HepG2 (cell line): Measurements from ENCODE around the gene CBLN3. TPM values are rescaled to one million over a fixed set of nuclear protein-coding genes. Genes with fewer than 3 reads are reported as not detected.

Source experiments
- DNMT1 ChIP-seq: sonication (generic); formaldehyde crosslinking; IDR thresholded peaks from 2 replicates; pipeline ENCODE4 v1.5.1; 2020; ENCODE audit warnings: mild to moderate bottlenecking, missing genetic modification reagents
- GMEB2 ChIP-seq: IDR thresholded peaks from 2 replicates; pipeline ENCODE4 v1.6.1; 2016; ENCODE audit warnings: missing biosample characterization, missing genetic modification reagents, low read depth
- HNF4A ChIP-seq: sonication (generic); formaldehyde crosslinking; IDR thresholded peaks from 2 replicates; pipeline ENCODE4 v1.4.0; 2020; ENCODE audit warnings: missing genetic modification reagents
- HOXD1 ChIP-seq: sonication (generic); formaldehyde crosslinking; IDR thresholded peaks from 2 replicates; pipeline ENCODE4 v1.5.0; 2020; ENCODE audit warnings: missing genetic modification reagents
- NFIC ChIP-seq: IDR thresholded peaks from 2 replicates; pipeline ENCODE4 v1.6.1; 2012; ENCODE audit warnings: mild to moderate bottlenecking, low read length, inconsistent platforms
- NR3C1 ChIP-seq: sonication (generic); formaldehyde crosslinking; IDR thresholded peaks from 2 replicates; pipeline ENCODE4 v1.4.0; 2020; ENCODE audit warnings: missing genetic modification reagents
- PCBP1 ChIP-seq: fragments of 200-400 bp; formaldehyde crosslinking; IDR thresholded peaks from 2 replicates; pipeline ENCODE4 v1.6.1; 2017; ENCODE audit warnings: mild to moderate bottlenecking, low read depth, low read length, borderline replicate concordance
- RBM22 ChIP-seq: fragments of 200-400 bp; formaldehyde crosslinking; optimal IDR thresholded peaks from 2 replicates; pipeline ENCODE3; 2017; ENCODE audit warnings: mild to moderate bottlenecking, low read length, moderate library complexity
- SMARCE1 ChIP-seq: fragments of 450-650 bp; IDR thresholded peaks from 2 replicates; pipeline ENCODE4 v1.6.1; 2017; ENCODE audit warnings: borderline replicate concordance
- STAT5B ChIP-seq: sonication (generic); formaldehyde crosslinking; IDR thresholded peaks from 2 replicates; pipeline ENCODE4 v1.4.0; 2020; ENCODE audit warnings: missing genetic modification reagents
- TBX2 ChIP-seq: sonication (generic); formaldehyde crosslinking; IDR thresholded peaks from 2 replicates; pipeline ENCODE4 v1.5.0; 2020; ENCODE audit warnings: missing genetic modification reagents, mild to moderate bottlenecking, borderline replicate concordance
- YEATS2 ChIP-seq: sonication (generic); formaldehyde crosslinking; IDR thresholded peaks from 2 replicates; pipeline ENCODE4 v1.4.0; 2020; ENCODE audit warnings: missing genetic modification reagents, borderline replicate concordance
- ZNF513 ChIP-seq: sonication (generic); formaldehyde crosslinking; conservative IDR thresholded peaks from 2 replicates; pipeline ENCODE4 v1.5.0; 2020; ENCODE audit warnings: missing genetic modification reagents
- ZNF709 ChIP-seq: sonication (generic); formaldehyde crosslinking; IDR thresholded peaks from 2 replicates; pipeline ENCODE4 v1.5.0; 2020; ENCODE audit warnings: mild to moderate bottlenecking, missing genetic modification reagents
- ZSCAN12 ChIP-seq: sonication (generic); formaldehyde crosslinking; IDR thresholded peaks from 2 replicates; pipeline ENCODE4 v1.9.0; 2021; ENCODE audit warnings: mild to moderate bottlenecking, missing genetic modification reagents
- polyA plus RNA-seq, 8 experiments: library from polyadenylated mRNA; depleted of rRNA in 3 of 8; stranded (reverse) in 7 of 8; unstranded in 1 of 8; fragments of >200 nt; fragmentation: Illumina TruSeq in 4 of 8; extraction: Trizol in 4 of 8; gene quantifications; 2 replicates each; pipeline versions ENCODE4 v1.2.1 to v1.2.3, GENCODE V29; 2011 to 2016; ENCODE audit warnings: low read depth in 4 of 8, missing spikeins in 1 of 8, mixed read lengths in 1 of 8; ENCODE audit not compliant: insufficient read depth in 1 of 8
- total RNA-seq, 5 experiments: library from RNA; depleted of rRNA; stranded (reverse); fragments of >200 nt; fragmentation: Illumina TruSeq; extraction: Trizol; gene quantifications; 2 replicates each; pipeline ENCODE4 v1.2.3, GENCODE V29; 2016; ENCODE audit warnings: low read depth in 1 of 5
- TF ChIP-seq, protein P1 (sequence below): sonication (generic); formaldehyde crosslinking; IDR thresholded peaks from 2 replicates; pipeline ENCODE4 v1.4.0; 2020; ENCODE audit warnings: mild to moderate bottlenecking, missing genetic modification reagents, borderline replicate concordance
- TF ChIP-seq, protein P2 (sequence below): IDR thresholded peaks from 2 replicates; pipeline ENCODE4 v1.6.1; 2012; ENCODE audit warnings: inconsistent platforms
- TF ChIP-seq, protein P3 (sequence below): sonication (generic); formaldehyde crosslinking; IDR thresholded peaks from 2 replicates; pipeline ENCODE4 v1.4.0; 2020; ENCODE audit warnings: mild to moderate bottlenecking, missing genetic modification reagents

Gene CBLN3
- total and polyA plus RNA-seq, 2 of the 13 experiments (the other 11 are each of a cell fraction or from before 2014, with no cell fraction given), result 0.66 to 0.98 TPM

GRCh38 chr14:24439830-24440605 lies 10.6 kb upstream of the CBLN3 start (continued):
- TF ChIP-seq ZNF513 (CRISPR knock-in tag) (no peak), STAT5B (CRISPR knock-in tag) (no peak), YEATS2 (no peak), SMARCE1 (no peak), HNF4A (CRISPR knock-in tag) (no peak), TBX2 (CRISPR knock-in tag) (0 out of 2 replicates have a peak, but pooled peaks have one; percentile 27), RBM22 (peak; percentile 47), DNMT1 (CRISPR knock-in tag) (0 out of 2 replicates have a peak, but pooled peaks have one; percentile 32), NFIC (no peak), HOXD1 (CRISPR knock-in tag) (0 out of 2 replicates have a peak, but pooled peaks have one; percentile 46), ZNF709 (CRISPR knock-in tag) (0 out of 2 replicates have a peak, but pooled peaks have one; percentile 9), NR3C1 (CRISPR knock-in tag) (no peak), GMEB2 (CRISPR knock-in tag) (no peak), PCBP1 (0 out of 2 replicates have a peak, but pooled peaks have one; percentile 50), ZSCAN12 (CRISPR knock-in tag) (no peak)
- TF ChIP-seq, protein P1, sequence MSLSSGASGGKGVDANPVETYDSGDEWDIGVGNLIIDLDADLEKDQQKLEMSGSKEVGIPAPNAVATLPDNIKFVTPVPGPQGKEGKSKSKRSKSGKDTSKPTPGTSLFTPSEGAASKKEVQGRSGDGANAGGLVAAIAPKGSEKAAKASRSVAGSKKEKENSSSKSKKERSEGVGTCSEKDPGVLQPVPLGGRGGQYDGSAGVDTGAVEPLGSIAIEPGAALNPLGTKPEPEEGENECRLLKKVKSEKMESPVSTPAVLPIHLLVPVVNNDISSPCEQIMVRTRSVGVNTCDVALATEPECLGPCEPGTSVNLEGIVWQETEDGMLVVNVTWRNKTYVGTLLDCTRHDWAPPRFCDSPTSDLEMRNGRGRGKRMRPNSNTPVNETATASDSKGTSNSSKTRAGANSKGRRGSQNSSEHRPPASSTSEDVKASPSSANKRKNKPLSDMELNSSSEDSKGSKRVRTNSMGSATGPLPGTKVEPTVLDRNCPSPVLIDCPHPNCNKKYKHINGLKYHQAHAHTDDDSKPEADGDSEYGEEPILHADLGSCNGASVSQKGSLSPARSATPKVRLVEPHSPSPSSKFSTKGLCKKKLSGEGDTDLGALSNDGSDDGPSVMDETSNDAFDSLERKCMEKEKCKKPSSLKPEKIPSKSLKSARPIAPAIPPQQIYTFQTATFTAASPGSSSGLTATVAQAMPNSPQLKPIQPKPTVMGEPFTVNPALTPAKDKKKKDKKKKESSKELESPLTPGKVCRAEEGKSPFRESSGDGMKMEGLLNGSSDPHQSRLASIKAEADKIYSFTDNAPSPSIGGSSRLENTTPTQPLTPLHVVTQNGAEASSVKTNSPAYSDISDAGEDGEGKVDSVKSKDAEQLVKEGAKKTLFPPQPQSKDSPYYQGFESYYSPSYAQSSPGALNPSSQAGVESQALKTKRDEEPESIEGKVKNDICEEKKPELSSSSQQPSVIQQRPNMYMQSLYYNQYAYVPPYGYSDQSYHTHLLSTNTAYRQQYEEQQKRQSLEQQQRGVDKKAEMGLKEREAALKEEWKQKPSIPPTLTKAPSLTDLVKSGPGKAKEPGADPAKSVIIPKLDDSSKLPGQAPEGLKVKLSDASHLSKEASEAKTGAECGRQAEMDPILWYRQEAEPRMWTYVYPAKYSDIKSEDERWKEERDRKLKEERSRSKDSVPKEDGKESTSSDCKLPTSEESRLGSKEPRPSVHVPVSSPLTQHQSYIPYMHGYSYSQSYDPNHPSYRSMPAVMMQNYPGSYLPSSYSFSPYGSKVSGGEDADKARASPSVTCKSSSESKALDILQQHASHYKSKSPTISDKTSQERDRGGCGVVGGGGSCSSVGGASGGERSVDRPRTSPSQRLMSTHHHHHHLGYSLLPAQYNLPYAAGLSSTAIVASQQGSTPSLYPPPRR (CRISPR knock-in tag), result no peak
- TF ChIP-seq, protein P2, sequence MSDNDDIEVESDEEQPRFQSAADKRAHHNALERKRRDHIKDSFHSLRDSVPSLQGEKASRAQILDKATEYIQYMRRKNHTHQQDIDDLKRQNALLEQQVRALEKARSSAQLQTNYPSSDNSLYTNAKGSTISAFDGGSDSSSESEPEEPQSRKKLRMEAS, result no peak
- TF ChIP-seq, protein P3, sequence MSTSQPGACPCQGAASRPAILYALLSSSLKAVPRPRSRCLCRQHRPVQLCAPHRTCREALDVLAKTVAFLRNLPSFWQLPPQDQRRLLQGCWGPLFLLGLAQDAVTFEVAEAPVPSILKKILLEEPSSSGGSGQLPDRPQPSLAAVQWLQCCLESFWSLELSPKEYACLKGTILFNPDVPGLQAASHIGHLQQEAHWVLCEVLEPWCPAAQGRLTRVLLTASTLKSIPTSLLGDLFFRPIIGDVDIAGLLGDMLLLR (CRISPR knock-in tag), result no peak
